Hindlimb muscle (tissue), 1 donor: ENCODE measurements around the gene PIK3CD. TPM values are rescaled to one million over a fixed set of nuclear protein-coding genes. Genes with fewer than 3 reads are reported as not detected.
"Not testable (repeated sequence)": the region's sequence is repeated elsewhere in the genome, so short reads cannot be mapped to it uniquely, and the experiment has no call there.

Experiments
- DNase-seq: peaks from one replicate; pipeline ENCODE4 v3.0.0-alpha.2; 2013
- polyA plus RNA-seq: library from polyadenylated mRNA; unstranded; fragments of 120-200 nt; gene quantifications from one replicate; pipeline ENCODE4 v1.2.1, GENCODE V29; 2013; ENCODE audit not compliant: insufficient read length

Gene PIK3CD
- polyA plus RNA-seq, 1 donor, result 4.2 TPM

DNA sequence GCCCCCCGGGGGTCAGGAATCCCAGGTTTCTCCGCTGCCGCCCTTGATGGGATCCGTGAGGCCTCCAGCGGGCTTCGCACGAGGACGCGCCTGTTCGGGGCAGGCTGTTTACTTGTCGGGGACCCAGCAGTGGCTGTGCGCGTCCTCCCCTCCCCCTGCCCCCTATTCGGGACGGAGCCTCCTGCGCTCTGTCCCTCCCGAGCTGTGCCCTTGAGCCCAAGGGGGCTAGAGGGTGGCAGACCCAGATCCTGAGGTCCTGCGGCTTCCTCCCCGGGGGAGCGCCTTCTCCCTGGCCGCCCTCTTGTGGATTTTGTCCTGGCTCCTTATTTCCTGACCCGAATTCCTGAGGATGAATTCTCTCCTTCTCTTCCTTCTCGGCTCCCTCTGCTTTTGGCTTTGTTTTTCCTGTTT is 38.4 kb downstream of the PIK3CD start:
- DNase-seq, result no peak

DNA sequence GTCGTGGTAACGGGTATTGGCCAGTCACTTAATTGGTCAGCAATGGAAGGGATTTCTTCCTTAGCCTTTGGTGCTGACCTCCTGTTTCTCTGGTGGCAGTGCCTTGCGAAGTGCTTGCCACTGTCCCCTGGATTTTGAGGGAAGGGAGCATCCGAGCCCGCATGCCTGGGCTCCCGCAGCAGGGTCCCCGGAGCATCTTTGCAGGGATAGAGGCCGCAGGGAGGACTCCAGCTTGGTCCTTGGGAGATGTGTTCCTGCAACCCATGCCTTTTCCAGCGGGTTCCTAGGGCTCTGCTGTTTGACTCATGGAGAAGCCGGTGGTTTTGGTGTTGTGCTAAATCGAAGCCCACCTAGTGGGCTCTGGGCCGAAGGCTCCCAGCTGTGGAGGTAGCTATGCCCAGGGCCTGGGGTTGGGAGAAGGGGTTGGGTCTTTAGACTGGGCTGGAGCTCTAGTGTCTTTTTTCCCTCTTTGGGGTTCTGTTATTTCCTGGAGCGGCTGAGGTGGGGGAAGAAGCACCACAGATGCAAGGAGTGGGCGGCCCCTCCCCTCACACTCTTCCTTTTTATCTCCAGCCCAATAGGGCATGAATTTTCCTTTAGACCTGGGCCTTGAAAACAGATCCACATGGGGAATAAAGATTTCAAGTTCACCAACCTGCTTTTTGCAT is 39.0 kb downstream of the PIK3CD start:
- DNase-seq, result no peak

DNA sequence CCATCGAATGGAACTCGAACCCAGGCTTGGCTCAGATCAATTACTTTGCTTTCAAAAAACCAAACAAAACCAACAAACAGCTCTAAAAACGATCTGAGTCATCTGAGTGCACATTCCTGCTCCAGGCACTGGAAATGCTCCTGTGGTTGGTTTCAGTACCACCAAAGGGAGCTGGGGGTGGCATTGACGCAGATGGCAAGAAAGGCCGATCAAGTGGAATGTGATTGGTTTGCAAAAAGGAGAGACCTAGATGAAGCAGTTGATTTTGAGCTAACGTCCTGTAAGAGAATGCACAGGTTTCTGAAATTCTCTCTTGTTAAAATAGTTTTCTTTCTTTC is 39.5 kb downstream of the PIK3CD start:
- DNase-seq, result no peak

DNA sequence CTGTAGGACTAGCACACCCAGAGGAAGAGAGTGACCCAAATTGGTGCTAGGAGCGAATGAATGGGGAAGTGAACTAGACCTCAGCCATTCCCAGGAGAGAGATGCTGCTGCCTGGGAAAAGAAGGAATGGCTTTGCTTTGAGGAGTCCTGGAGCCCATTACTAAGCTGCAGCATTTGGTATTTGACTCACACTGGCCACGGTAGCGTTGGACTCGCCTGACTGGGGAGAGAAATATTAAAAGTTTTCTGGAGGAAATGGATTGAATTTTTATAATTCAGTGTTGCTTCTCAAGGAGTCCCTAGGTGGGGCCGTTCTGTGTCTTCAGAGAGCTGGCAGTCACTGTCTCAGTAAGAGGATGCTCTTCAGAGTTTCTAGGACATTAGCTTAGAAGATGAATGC is 40.2 kb downstream of the PIK3CD start:
- no peak for DNase-seq

DNA sequence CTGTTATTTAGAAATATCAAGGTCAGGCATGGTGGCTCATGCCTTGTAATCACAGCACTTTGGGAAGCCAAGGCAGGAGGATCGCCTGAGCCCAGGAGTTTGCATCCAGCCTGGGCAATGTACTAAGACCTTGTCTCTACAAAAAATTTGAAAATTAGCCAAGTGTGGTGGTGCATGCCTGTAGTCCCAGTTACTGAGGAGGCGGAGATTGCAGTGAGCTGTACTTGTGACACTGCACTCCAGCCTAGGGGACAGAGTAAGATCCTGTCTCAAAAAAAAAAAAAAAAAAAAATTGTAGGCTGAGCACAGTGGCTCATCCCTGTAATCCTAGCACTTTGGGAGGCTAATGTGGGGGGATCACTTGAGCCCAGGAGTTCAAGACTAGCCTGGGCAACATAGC is 45.3 kb downstream of the PIK3CD start:
- no peak for DNase-seq

DNA sequence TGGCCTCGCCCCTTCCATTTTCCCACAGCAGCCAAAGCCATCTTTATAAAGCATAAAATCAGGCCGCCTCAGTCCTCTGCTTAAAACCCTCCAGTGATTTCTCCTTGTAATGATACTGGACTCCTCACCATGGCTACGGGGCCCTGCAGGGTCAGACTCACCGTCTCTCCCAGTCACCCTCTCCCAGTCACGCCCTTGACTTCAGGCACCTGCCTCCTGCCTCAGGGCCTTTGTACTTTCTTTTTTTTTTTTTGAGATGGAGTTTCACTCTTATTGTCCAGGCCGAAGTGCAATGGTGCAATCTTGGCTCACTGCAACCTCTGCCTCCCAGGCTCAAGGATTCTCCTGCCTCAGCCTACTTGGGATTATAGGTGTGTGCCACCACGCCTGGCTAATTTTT is 47.8 kb downstream of the PIK3CD start:
- DNase-seq, result no peak

DNA sequence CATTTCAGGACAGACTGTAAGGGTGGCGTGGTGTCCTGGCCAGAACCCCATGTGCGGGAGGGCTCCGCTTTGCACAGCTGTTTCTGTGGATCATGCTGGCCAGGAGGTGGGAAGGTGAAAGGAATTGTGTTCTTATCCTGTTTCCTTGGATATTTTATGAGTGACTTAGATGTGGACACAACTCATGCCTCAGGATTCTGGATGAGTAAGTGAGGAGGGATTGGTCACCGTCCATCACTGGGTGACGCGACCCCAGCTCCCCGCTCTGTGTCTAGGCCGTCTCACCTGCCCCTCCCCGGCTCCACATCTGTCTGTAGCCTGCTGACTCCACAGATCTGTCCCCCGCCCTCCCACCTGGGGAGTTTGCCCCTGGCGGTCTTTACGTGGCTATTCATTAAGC is 48.8 kb downstream of the PIK3CD start:
- no peak for DNase-seq

DNA sequence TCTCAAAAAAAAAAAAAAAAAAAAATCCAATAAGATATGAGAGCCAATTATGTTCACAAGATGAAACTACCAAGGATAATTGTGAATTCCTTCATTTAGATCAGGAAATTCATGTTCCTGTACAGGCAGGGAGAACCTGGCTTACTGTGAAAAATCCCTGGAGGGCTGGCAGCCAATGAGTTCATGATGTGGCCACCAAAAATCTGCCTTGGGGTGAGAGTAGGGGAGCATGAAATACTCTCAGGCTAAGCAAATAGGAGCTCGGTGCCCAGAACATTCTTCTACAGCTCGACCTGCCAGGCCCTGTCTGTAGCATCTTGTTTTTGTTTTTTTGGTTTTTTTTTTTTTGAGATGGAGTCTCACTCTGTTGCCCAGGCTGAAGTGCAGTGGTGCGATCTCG is 50.1 kb downstream of the PIK3CD start:
- DNase-seq, result no peak

DNA sequence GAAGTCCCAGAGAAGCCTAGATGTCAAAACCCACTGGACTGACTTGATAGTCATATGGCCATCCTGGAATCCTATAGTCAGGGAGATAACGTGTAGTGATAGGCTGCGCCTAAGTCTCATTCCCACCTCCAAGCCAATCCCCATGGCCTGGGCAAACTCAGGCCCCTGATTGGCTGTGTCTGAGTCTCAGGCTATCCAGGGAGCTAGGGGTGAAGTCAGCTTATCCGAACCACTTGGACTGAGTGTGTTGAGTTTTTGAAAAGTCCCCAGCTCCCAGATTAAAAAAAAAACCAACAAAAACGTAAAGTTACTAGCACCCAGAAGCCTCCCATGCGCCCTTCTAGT is 51.6 kb downstream of the PIK3CD start:
- DNase-seq, result no peak

DNA sequence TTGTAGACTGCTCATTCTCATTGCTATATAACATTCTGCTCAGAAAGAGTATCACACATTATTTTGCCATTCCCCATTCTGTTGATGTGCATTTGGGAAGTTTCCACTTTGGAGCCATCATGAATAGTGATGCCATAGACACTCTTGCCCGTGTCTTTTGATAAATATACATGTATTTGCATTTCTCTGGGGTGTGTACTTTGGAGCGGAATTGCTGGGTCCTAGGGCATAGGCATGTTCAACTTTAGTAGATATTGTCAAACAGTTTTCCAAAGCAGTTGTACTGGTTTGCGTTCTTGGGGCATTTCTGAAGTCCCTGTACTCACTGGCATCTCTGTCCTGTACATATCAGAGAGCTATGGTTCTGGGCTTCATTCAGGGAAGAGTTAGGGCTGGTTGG is 52.1 kb downstream of the PIK3CD start:
- no peak for DNase-seq

DNA sequence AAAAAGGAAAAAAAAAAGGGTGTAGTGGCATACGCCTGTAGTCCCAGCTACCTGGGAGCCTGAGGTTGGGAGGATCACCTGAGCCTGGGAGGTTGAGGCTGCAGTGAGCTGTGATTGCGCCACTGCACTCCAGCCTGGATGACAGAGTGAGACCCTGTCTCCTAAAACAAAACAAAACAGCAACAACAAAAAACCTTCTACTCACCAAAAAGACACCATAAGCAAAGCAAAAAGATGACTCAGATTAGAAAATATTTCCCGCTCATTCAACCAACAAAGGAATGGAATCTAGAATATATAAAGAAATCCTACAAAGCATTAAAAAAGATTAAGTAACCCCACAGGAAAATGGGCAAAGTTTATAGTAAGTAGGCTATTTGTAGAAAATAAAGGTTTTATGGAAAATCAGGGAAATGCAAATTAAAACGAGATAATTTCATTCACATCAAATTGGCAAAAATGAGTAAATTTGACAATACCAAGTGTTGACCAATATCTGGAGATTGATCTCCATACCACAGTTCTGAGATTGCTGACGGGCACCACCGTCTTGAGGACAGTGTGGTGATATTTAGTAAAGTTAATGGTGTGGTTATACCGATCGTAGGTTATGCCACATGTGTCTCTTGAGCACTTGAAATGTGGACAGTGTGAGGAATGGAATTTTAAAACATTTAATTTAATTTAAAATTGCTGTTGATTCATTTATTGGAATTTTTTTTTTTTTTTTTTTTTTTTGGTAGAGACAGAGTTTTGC is 54.0 kb downstream of the PIK3CD start:
- DNase-seq, result no peak

DNA sequence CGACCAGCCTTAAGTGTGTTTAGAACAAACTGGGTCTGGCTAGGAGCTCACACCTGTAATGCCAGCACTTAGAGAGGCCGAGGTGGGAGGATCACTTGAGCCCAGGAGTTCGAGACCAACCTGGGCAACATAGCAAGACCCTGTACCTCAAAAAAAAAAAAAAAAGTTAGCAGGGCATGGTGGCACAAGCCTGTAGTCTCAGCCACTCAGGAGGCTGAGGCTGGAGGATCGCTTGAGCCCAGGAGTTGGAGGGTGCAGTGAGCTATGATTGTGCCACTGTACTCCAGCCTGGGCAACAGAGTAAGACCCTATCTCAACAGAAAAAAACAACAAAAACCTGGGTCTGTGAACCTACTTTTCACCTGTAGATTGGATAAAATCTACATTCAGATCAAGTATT is 54.6 kb downstream of the PIK3CD start:
- no peak for DNase-seq

DNA sequence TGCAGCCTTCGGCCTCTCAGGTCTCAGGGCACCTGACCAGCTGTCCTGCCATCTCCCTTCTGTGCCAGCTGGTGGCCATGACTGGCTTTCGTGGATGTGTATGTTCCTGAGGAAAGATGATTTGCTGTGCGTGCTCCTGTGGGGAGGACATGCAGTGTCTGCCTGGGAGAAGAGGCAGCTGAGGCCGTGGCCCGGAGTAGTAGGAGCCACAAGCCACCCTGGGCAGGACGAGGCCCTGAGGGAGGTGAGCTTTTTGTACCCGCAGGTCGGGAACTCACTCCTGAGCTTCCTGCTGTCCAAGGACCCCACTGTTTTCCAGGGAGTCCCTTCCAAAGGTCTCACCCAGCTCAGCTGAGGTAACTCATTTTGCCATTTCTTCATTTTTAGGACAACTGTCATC is 58.5 kb downstream of the PIK3CD start:
- no peak for DNase-seq

DNA sequence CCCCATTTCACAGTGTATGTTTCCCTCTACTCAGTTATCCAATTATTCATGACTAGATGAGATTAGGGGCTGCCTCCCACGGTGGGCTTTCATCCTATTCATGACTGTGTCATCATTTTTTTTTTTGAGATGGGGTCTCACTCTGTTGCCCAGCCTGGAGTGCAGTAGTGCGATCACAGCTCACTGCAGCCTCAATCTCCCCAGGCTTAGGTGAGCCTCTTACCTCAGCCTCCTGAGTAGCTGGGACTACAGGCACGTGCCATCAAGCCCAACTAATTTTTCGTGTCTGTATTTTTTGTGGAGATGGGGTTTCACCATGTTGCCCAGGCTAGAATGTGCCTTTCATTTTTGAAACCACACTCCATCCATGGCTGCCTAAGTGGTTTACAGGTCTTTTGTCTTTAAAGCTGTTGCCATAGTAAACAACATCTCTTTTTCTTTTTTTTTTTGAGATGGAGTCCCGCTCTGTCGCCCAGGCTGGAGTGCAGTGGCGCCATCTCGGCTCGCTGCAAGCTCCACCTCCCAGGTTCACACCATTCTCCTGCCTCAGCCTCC is 60.0 kb downstream of the PIK3CD start:
- no peak for DNase-seq

DNA sequence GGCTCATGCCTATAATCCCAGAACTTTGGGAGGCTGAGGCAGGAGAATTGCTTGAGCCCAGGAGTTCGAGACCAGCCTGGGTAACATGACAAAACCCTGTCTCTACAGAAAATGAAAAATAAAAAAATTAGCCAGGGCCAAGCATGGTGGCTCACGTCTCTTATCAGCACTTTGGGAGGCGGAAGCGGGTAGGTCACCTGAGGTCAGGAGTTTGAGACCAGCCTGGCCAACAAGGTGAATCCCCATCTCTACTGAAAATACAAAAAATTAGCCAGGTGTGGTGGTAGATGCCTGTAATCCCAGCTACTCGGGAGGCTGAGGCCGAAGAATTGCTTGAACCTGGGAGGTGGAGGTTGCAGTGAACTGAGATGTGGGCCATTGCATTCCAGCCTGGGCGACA is 61.2 kb downstream of the PIK3CD start:
- not testable (repeated sequence) for DNase-seq

DNA sequence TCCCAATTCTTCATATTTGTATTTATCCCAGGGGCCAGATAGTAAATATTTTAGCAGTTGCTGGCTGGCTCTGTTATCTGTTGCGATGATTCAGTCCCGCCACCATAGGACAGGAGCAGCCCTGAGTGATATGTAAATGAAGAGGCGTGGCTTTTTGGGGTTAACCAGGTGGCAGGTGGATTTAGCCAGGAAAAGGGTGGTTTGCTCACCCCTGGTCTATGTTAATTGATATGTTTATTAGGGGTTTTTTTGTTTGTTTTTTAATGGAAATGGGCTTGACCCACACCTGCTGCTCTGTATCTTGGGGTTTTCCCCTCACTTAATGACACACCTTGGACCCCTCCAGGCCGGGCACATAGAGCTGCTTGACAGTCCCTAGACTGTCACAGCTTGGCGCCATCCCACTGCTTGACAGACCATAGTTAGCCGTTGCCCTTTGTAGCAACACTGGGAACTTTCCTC is 62.8 kb downstream of the PIK3CD start:
- no peak for DNase-seq

DNA sequence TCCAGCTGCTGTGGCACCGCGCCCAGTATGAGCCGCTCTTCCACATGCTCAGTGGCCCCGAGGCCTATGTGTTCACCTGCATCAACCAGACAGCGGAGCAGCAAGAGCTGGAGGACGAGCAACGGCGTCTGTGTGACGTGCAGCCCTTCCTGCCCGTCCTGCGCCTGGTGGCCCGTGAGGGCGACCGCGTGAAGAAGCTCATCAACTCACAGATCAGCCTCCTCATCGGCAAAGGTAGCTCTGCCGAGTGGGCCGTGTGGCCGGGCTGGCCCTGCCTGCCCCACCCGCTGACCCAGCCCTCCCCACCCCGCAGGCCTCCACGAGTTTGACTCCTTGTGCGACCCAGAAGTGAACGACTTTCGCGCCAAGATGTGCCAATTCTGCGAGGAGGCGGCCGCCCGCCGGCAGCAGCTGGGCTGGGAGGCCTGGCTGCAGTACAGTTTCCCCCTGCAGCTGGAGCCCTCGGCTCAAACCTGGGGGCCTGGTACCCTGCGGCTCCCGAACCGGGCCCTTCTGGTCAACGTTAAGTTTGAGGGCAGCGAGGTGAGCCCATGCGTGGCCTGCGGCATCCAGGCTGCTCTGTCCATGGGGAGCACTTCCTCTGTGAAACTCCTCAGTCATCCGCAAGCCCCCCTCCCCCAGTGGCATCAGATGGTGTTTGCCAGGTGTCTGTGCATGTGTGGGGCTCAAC is 64.2 kb downstream of the PIK3CD start:
- no peak for DNase-seq

DNA sequence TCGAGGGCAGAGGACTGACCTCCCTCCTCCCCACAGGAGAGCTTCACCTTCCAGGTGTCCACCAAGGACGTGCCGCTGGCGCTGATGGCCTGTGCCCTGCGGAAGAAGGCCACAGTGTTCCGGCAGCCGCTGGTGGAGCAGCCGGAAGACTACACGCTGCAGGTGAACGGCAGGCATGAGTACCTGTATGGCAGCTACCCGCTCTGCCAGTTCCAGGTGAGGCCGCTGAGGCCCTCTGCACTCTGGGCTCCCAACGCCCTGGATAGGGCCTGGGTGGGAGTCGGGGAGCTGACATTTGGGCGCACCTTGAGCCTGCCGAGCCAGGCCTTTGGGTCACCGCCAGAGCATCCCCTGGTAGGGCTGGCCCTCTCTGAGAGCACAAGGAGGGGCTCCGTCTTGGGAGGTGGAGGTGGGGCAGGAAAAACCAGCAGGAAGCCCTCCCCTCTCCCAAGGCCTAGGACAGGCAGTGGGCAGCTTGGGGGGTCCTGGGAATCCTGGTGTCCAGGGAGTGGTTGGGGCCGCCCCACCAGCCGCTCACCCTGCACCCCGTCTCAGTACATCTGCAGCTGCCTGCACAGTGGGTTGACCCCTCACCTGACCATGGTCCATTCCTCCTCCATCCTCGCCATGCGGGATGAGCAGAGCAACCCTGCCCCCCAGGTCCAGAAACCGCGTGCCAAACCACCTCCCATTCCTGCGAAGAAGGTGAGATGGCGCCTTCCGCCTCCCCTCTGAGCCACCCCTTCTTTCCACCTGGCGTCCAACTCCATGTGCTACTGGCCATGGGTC is 65.1 kb downstream of the PIK3CD start:
- no peak for DNase-seq

DNA sequence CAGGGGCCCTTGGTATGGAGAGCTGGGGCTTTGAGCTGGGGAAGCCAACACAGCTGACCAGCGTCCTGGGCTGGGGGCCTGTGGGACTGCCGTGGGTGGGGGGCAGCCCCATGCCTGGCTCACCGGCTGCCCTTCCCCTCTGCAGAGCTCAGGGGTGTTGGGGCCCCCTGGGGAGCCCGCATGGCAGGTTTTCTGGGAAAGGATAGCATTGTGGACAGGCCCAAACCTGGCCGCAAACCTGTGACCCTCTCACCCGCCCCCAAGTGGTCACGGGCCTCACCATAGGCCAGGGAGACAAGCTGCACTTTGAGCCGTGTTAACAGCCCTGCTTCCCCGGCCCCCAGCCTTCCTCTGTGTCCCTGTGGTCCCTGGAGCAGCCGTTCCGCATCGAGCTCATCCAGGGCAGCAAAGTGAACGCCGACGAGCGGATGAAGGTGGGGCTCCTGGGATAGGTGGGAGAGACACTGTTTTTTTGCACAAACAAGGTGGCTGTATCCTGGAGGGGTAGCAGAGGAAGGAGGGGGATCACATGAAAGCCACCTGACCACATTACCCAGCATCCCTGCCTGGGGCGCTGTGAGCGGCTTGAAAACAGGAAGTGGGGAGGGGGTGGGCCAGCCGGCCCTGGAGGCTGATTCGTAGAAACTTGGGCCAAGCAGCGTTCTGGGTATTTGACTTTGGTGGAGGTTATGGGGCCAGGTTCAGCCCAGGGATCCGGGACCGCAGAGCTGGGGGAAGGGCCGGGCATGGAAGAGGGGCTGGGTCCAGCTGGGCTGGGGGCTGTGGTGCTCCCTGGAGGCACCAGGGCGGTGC is 65.9 kb downstream of the PIK3CD start:
- peak; percentile 65 for DNase-seq

DNA sequence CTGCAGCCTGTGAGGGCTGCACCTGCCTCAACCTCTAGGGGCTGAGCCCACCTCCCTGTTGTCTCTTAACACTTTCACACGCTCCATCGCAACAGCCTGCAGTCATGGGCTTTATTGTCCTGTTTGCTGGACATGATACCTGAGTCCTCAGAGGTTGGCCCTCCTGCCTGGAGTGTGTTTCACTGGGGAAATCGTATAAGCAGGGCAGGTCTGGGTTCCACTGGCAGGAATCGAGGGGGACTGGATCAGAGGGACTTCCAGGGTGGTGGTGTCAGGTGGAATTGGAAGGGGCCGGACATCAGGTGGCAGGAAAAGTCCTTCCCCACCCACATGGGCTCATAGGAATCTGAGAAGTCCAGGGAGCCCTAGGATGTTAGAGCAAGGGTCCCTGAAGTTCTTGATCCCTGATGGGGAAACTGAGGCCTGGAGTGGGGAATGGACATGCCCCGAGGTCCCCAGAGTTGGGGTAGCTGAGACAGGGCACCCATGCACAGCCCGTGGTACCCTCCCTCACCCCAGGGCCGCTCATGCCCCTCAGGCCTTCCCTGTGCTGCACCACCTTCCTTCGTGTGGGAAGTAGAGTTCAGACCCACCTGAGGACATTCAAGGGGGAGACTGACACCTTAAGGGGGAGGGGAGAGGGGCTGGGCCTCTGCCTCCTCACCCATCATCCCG is 66.6 kb downstream of the PIK3CD start:
- no peak for DNase-seq

DNA sequence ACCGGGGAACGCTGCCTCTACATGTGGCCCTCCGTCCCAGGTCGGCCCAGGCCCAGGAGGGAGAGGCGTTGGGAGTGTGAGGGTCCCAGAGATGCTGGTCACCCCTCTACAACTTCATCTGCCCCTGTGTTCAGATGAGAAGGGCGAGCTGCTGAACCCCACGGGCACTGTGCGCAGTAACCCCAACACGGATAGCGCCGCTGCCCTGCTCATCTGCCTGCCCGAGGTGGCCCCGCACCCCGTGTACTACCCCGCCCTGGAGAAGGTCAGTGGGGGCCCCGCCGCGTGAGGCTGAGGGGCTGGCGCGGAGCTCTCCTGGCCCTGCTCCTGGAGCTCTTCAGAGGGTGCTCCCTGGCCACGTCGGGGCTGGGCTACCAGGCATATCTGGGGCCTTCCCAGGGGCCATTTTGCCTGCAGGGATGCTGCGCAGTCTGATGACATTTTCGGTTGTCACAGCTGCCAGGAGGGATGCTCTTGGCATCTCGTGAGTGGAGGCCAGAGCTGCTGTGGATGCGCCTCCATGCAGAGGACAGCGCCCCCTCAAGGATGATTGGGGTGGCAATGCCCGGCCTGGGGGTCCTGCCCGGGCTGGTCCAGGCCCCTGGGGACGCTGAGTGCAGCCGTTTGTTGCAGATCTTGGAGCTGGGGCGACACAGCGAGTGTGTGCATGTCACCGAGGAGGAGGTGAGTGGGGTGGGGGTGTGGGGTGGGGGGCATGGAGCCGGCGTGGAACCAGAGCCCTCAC is 68.6 kb downstream of the PIK3CD start:
- no peak for DNase-seq
